Neuronal stem cell (in vitro differentiated cells): Measurements from ENCODE around the gene HS1BP3.

Experiments used
- DNase-seq: peaks from one replicate; pipeline ENCODE4 v3.0.0-alpha.2; 2013; ENCODE audit warnings: low spot score
- H2AFZ ChIP-seq: one replicate; pipeline ENCODE4 v1.6.1; 2013; ENCODE audit warnings: mild to moderate bottlenecking, low read length, inconsistent platforms
- H2AK5ac ChIP-seq: 2 replicates; pipeline ENCODE4 v1.6.1; 2013; ENCODE audit warnings: low read depth, mild to moderate bottlenecking, inconsistent platforms, low read length, moderate library complexity, mixed read lengths
- H2BK120ac ChIP-seq: 2 replicates; pipeline ENCODE4 v1.6.1; 2013; ENCODE audit warnings: low read depth, mild to moderate bottlenecking, inconsistent platforms, low read length, moderate library complexity, mixed read lengths
- H2BK12ac ChIP-seq: one replicate; pipeline ENCODE4 v1.6.1; 2013; ENCODE audit warnings: low read length, inconsistent platforms
- H2BK15ac ChIP-seq: 2 replicates; pipeline ENCODE4 v1.6.1; 2013; ENCODE audit warnings: mild to moderate bottlenecking, low read length, inconsistent platforms, mixed read lengths
- H2BK5ac ChIP-seq: one replicate; pipeline ENCODE4 v1.6.1; 2013; ENCODE audit warnings: inconsistent platforms, mild to moderate bottlenecking, low read length, moderate library complexity
- H3K14ac ChIP-seq: one replicate; pipeline ENCODE4 v1.6.1; 2013; ENCODE audit warnings: low read length, inconsistent platforms
- H3K18ac ChIP-seq: 2 replicates; pipeline ENCODE4 v1.6.1; 2013; ENCODE audit warnings: low read length, inconsistent platforms
- H3K23ac ChIP-seq: 2 replicates; pipeline ENCODE4 v1.6.1; 2013; ENCODE audit warnings: low read depth, mild to moderate bottlenecking, mixed read lengths, low read length, inconsistent platforms; ENCODE audit not compliant: poor library complexity
- H3K27ac ChIP-seq: replicated peaks from 3 replicates; pipeline ENCODE4 v1.5.1; 2013; ENCODE audit warnings: low read length, inconsistent platforms
- H3K27me3 ChIP-seq, 3 experiments: 2 replicates each; pipeline ENCODE4 v1.6.1; 2013; ENCODE audit warnings: low read length in 3 of 3, mild to moderate bottlenecking in 2 of 3, inconsistent platforms in 1 of 3, low read depth in 1 of 3, mixed read lengths in 1 of 3, moderate library complexity in 1 of 3; ENCODE audit not compliant: control insufficient read depth in 3 of 3, insufficient read depth in 3 of 3
- H3K36me3 ChIP-seq, 2 donors: replicated peaks in 1 of 2; 2 replicates each; pipeline ENCODE4 v1.6.1; 2013; ENCODE audit warnings: low read length in 2 of 2; ENCODE audit not compliant: control insufficient read depth in 2 of 2, insufficient read depth in 2 of 2
- H3K4ac ChIP-seq: 2 replicates; pipeline ENCODE4 v1.6.1; 2013; ENCODE audit warnings: inconsistent platforms, mild to moderate bottlenecking, low read length, moderate library complexity
- H3K4me1 ChIP-seq, 2 donors: 1 replicate in 1 of 2; 2 replicates in 1 of 2; pipeline ENCODE4 v1.6.1; 2013; ENCODE audit warnings: low read length in 2 of 2, low read depth in 1 of 2; ENCODE audit not compliant: control insufficient read depth in 2 of 2, insufficient read depth in 1 of 2
- H3K4me2 ChIP-seq: one replicate; pipeline ENCODE4 v1.6.1; 2013; ENCODE audit warnings: mild to moderate bottlenecking, low read length, inconsistent platforms; ENCODE audit not compliant: insufficient read depth, poor library complexity, severe bottlenecking
- H3K4me3 ChIP-seq, 2 donors: 2 replicates each; pipeline ENCODE4 v1.5.1; 2013; ENCODE audit warnings: low read length in 2 of 2, mild to moderate bottlenecking in 2 of 2, inconsistent platforms in 1 of 2, moderate library complexity in 1 of 2
- H3K79me1 ChIP-seq: one replicate; pipeline ENCODE4 v1.6.1; 2013; ENCODE audit warnings: low read depth, mild to moderate bottlenecking, inconsistent platforms, low read length, moderate library complexity
- H3K9ac ChIP-seq: one replicate; pipeline ENCODE4 v1.6.1; 2013; ENCODE audit warnings: mild to moderate bottlenecking, low read depth, low read length, inconsistent platforms; ENCODE audit not compliant: poor library complexity
- H3K9me3 ChIP-seq, 2 donors: replicated peaks in 1 of 2; 2 replicates each; pipeline versions ENCODE3 to v1.6.1; 2013; ENCODE audit warnings: low read length in 2 of 2, mild to moderate bottlenecking in 2 of 2, inconsistent platforms in 1 of 2, low read depth in 1 of 2, mixed read lengths in 1 of 2, moderate library complexity in 1 of 2; ENCODE audit not compliant: control insufficient read depth in 2 of 2, insufficient read depth in 1 of 2
- H4K8ac ChIP-seq: one replicate; pipeline ENCODE4 v1.6.1; 2013; ENCODE audit warnings: low read depth, mild to moderate bottlenecking, inconsistent platforms, low read length, moderate library complexity
- H4K91ac ChIP-seq: one replicate; pipeline ENCODE4 v1.6.1; 2013; ENCODE audit warnings: low read length, low read depth, mild to moderate bottlenecking, inconsistent platforms; ENCODE audit not compliant: poor library complexity
- WGBS, 2 donors: extraction: QIAGEN DNeasy Blood & Tissue Kit; methylation state at CpG; one replicate each; pipeline ENCODE4 v1.1.7; 2013; ENCODE audit warnings: missing lambda C conversion rate in 2 of 2, mixed read lengths in 1 of 2; ENCODE audit not compliant: insufficient read length in 2 of 2, insufficient replicate concordance in 1 of 2; ENCODE audit errors: extremely low coverage in 2 of 2; 5-methylcytosine and 5-hydroxymethylcytosine counted together

Gene HS1BP3

GRCh38 chr2:20671036-20671735 lies 20.3 kb upstream of the HS1BP3 start:
- H3K4me1 ChIP-seq = peaks cover 12 to 22% of the 10 kb centered on the region in 2 donors
- H3K79me1 ChIP-seq = no peaks in the 10 kb centered on the region
- peaks cover 0 to 10% of the 10 kb centered on the region in 2 donors for H3K9me3 ChIP-seq
- peak overlapping the region; percentile 97 for H3K23ac ChIP-seq
- no peak overlapping the region for H2BK12ac ChIP-seq
- H2AFZ ChIP-seq = no peak overlapping the region
- peak overlapping the region; percentile 70 for H3K18ac ChIP-seq
- no peak overlapping the region for H3K27ac ChIP-seq
- peaks cover 25 to 76% (median 47%) of the 10 kb centered on the region in 3 experiments for H3K27me3 ChIP-seq
- peak overlapping the region; percentile 96 for H2AK5ac ChIP-seq
- H3K4me3 ChIP-seq = peak overlapping the region in 1 of 2 donors; percentile 47
- peak overlapping the region; percentile 52 for H3K9ac ChIP-seq
- H4K8ac ChIP-seq = no peak overlapping the region
- DNase-seq = no peak
- no peak overlapping the region for H3K4me2 ChIP-seq
- peak overlapping the region; percentile 50 for H2BK120ac ChIP-seq
- peak overlapping the region; percentile 62 for H2BK5ac ChIP-seq
- H3K14ac ChIP-seq = peak overlapping the region; percentile 50
- no peaks in the 10 kb centered on the region for H3K36me3 ChIP-seq
- H2BK15ac ChIP-seq = no peak overlapping the region
- H4K91ac ChIP-seq = peak overlapping the region; percentile 32
- peak overlapping the region; percentile 13 for H3K4ac ChIP-seq
- no CpG with 5 or more reads among the region's 60 CpGs for WGBS, 2 donors

GRCh38 chr2:20670315-20671035 lies 19.6 kb upstream of the HS1BP3 start:
- Histone ChIP-seq H3K4me1 (peaks cover 14 to 21% of the 10 kb centered on the region in 2 donors), H2AFZ (no peak overlapping the region), H3K14ac (peak overlapping the region; percentile 78), H4K8ac (no peak overlapping the region), H2AK5ac (peak overlapping the region; percentile 96), H3K79me1 (no peaks in the 10 kb centered on the region), H3K9me3 (peaks cover 0 to 10% of the 10 kb centered on the region in 2 donors), H3K9ac (peak overlapping the region; percentile 52), H3K4ac (no peak overlapping the region), H3K18ac (peak overlapping the region; percentile 70), H3K23ac (peak overlapping the region; percentile 97), H3K27me3 (peaks cover 32 to 83% (median 54%) of the 10 kb centered on the region in 3 experiments), H3K27ac (no peak overlapping the region), H4K91ac (no peak overlapping the region), H2BK5ac (no peak overlapping the region), H2BK12ac (no peak overlapping the region), H3K4me3 (peak overlapping the region in 1 of 2 donors; percentile 56), H3K36me3 (no peaks in the 10 kb centered on the region), H3K4me2 (no peak overlapping the region), H2BK120ac (peak overlapping the region; percentile 63), H2BK15ac (peak overlapping the region; percentile 82)
- no CpG with 5 or more reads among the region's 83 CpGs for WGBS, 2 donors
- DNase-seq = no peak

GRCh38 chr2:20669562-20670314 lies 18.8 kb upstream of the HS1BP3 start:
- Histone ChIP-seq H3K14ac (peak overlapping the region; percentile 78), H3K79me1 (no peaks in the 10 kb centered on the region), H3K4me3 (no peak overlapping the region), H2BK5ac (no peak overlapping the region), H2AK5ac (no peak overlapping the region), H3K9me3 (peaks cover 0 to 10% of the 10 kb centered on the region in 2 donors), H3K23ac (peak overlapping the region; percentile 83), H2AFZ (no peak overlapping the region), H3K4ac (no peak overlapping the region), H3K18ac (peak overlapping the region; percentile 70), H3K4me2 (no peak overlapping the region), H2BK120ac (peak overlapping the region; percentile 63), H3K36me3 (no peaks in the 10 kb centered on the region), H2BK15ac (peak overlapping the region; percentile 82), H3K27ac (no peak overlapping the region), H4K8ac (no peak overlapping the region), H3K27me3 (peaks cover 40 to 91% (median 60%) of the 10 kb centered on the region in 3 experiments), H2BK12ac (no peak overlapping the region), H3K9ac (no peak overlapping the region), H3K4me1 (peaks cover 15 to 23% of the 10 kb centered on the region in 2 donors), H4K91ac (no peak overlapping the region)
- WGBS, 2 donors = no CpG with 5 or more reads among the region's 45 CpGs
- no peak for DNase-seq
